HL-60/S4 treated with phorbol 12-myristate 13-acetate at 8.2 ng/mL for 4 days and 3 days (cell line): Measurements from ENCODE around the gene FGD5.

ENCODE experiments used
- in situ Hi-C: fragments of 300-500 bp; cut with MboI; formaldehyde crosslinking; loops from 2 replicates; pipeline ENCODE4 v1.15.0; 2022; ENCODE audit warnings: low sequenced_read_pairs

Gene FGD5

GRCh38 chr3:14920536-14920935 lies 101.8 kb downstream of the FGD5 start:
- in situ Hi-C loops: loop anchor here (10.0 to 25.0 kb wide), 2 partner anchors 126 to 233 kb away; partner anchors contain the start of gene C3orf20

- in situ Hi-C loops: loop anchor here (10.0 to 25.0 kb wide), 2 partner anchors 126 to 234 kb away; partner anchors contain the start of gene C3orf20
Measured at GRCh38 chr3:14921034-14921616, 102.4 kb downstream of the FGD5 start.

GRCh38 chr3:14921811-14922705 lies 103.3 kb downstream of the FGD5 start:
- in situ Hi-C loops: loop anchor here (10.0 to 25.0 kb wide), 2 partner anchors 127 to 235 kb away; partner anchors contain the start of gene C3orf20

GRCh38 chr3:14922863-14923262 lies 104.1 kb downstream of the FGD5 start:
- in situ Hi-C loops: loop anchor here (10.0 to 25.0 kb wide), 2 partner anchors 128 to 236 kb away; partner anchors contain the start of gene C3orf20

- in situ Hi-C loops: loop anchor here (10.0 to 25.0 kb wide), 2 partner anchors 129 to 236 kb away; partner anchors contain the start of gene C3orf20
Measured at GRCh38 chr3:14923476-14923875, 104.7 kb downstream of the FGD5 start.

- in situ Hi-C loops: loop anchor here (10.0 kb wide), 1 partner anchor 131 kb away; no protein-coding TSS in a partner anchor
Measured at GRCh38 chr3:14925729-14926591, 107.2 kb downstream of the FGD5 start.

GRCh38 chr3:14926592-14926991 lies 107.8 kb downstream of the FGD5 start:
- in situ Hi-C loops: loop anchor here (10.0 kb wide), 1 partner anchor 132 kb away; no protein-coding TSS in a partner anchor

- in situ Hi-C loops: loop anchor here (10.0 kb wide), 1 partner anchor 133 kb away; no protein-coding TSS in a partner anchor
Measured at GRCh38 chr3:14927308-14927707, 108.5 kb downstream of the FGD5 start.

- in situ Hi-C loops: loop anchor here (10.0 kb wide), 1 partner anchor 135 kb away; no protein-coding TSS in a partner anchor
Measured at GRCh38 chr3:14929310-14930074, 110.7 kb downstream of the FGD5 start.

- in situ Hi-C loops: no loop called here
Measured at GRCh38 chr3:14933820-14934425, 115.2 kb downstream of the FGD5 start.

- in situ Hi-C loops: no loop called here
Measured at GRCh38 chr3:14935592-14936345, 117.0 kb downstream of the FGD5 start.

- in situ Hi-C loops: no loop called here
Measured at GRCh38 chr3:14938954-14939353, 120.2 kb downstream of the FGD5 start.

GRCh38 chr3:14941871-14942270 lies 123.1 kb downstream of the FGD5 start:
- in situ Hi-C loops: no loop called here

- in situ Hi-C loops: no loop called here
Measured at GRCh38 chr3:14943042-14943441, 124.3 kb downstream of the FGD5 start.

- in situ Hi-C loops: no loop called here
Measured at GRCh38 chr3:14946236-14946635, 127.5 kb downstream of the FGD5 start.

GRCh38 chr3:14946739-14947099 lies 128.0 kb downstream of the FGD5 start:
- in situ Hi-C loops: no loop called here

- in situ Hi-C loops: no loop called here
Measured at GRCh38 chr3:14947100-14947885, 128.5 kb downstream of the FGD5 start, which contains the start of gene NR2C2. Gene NR2C2, plus strand, starts transcription at chr3:14947583. Its CDS starts 56,332 bp downstream, at chr3:15003915.
